Gastrocnemius medialis (tissue), 4 donors: Measurements from ENCODE around the gene TMPRSS9. TPM values are rescaled to one million over a fixed set of nuclear protein-coding genes. Genes with fewer than 3 reads are reported as not detected.

Experiments used
- ATAC-seq, 2 donors: fragments of 150-250 bp; one replicate each; pipeline ENCODE4 v1.9.1; 2016
- DNase-seq, 2 donors: peaks; one replicate each; pipeline ENCODE4 v3.0.0-alpha.2; 2019
- H3K27ac ChIP-seq, 4 donors: fragments of 200-600 bp; sonication (generic); 1 replicate in 1 of 4; 2 replicates in 3 of 4; pipeline ENCODE4 v1.5.1; 2016 to 2018; ENCODE audit warnings: mild to moderate bottlenecking in 2 of 4, moderate library complexity in 1 of 4
- H3K27me3 ChIP-seq, 3 donors: fragments of 200-600 bp; sonication (generic) in 2 of 3; 1 replicate in 1 of 3; 2 replicates in 2 of 3; pipeline versions ENCODE4 v1.5.1 to v1.6.0; 2016 to 2019; ENCODE audit warnings: mild to moderate bottlenecking in 1 of 3, moderate library complexity in 1 of 3
- H3K36me3 ChIP-seq, 2 donors: fragments of 200-600 bp; sonication (generic) in 1 of 2; one replicate each; pipeline ENCODE4 v1.5.1; 2017 to 2018
- H3K4me1 ChIP-seq, 2 donors: fragments of 200-600 bp; sonication (generic) in 1 of 2; one replicate each; pipeline ENCODE4 v1.5.1; 2016 to 2017; ENCODE audit warnings: mild to moderate bottlenecking in 2 of 2
- H3K4me3 ChIP-seq, 4 donors: fragments of 200-600 bp; sonication (generic) in 3 of 4; 1 replicate in 1 of 4; 2 replicates in 3 of 4; pipeline ENCODE4 v1.5.1; 2016 to 2019; ENCODE audit warnings: mild to moderate bottlenecking in 2 of 4
- H3K9me3 ChIP-seq, 3 donors: fragments of 200-600 bp; sonication (generic) in 2 of 3; 1 replicate in 1 of 3; 2 replicates in 2 of 3; pipeline ENCODE4 v1.5.1; 2016 to 2019
- CTCF ChIP-seq, 5 experiments: fragments of 450-650 bp in 3 of 5; fragments of 200-600 bp in 2 of 5; sonication (generic) in 2 of 5; IDR thresholded peaks in 4 of 5; conservative IDR thresholded peaks in 1 of 5; 1 replicate in 4 of 5; 2 replicates in 1 of 5; pipeline ENCODE4 v1.5.1; 2016 to 2019; ENCODE audit warnings: antibody characterized with exemption in 5 of 5, mild to moderate bottlenecking in 3 of 5, moderate library complexity in 3 of 5
- POLR2A ChIP-seq, 2 donors: fragments of 450-650 bp; IDR thresholded peaks; one replicate each; pipeline ENCODE4 v1.6.1; 2017; ENCODE audit warnings: antibody characterized with exemption in 2 of 2, mild to moderate bottlenecking in 2 of 2, moderate library complexity in 2 of 2
- in situ Hi-C, 4 donors: fragments of 200-750 bp; cut with MboI; loops; one replicate each; pipeline versions ENCODE4 v1.15.0 to v1.8.0; 2017; ENCODE audit warnings: low sequenced_read_pairs in 4 of 4
- intact Hi-C: fragments of 100-400 bp; cut with DNase I; formaldehyde crosslinking; loops from one replicate; pipeline ENCODE4 v1.15.1; 2023; ENCODE audit warnings: low total_unique reads
- total RNA-seq, 4 donors: library from RNA; depleted of rRNA; stranded (reverse); fragments of >200 nt; gene quantifications; one replicate each; pipeline versions ENCODE4 v1.1.0 to v1.2.3, GENCODE V29; 2016

The TMPRSS9 gene
- total RNA-seq, 4 donors from 2014 or later: not detected

GRCh38 chr19:2428756-2429711 is 69.0 kb downstream of the TMPRSS9 start:
- in situ Hi-C loops (no loop called here), intact Hi-C loops (no loop called here)
- Histone ChIP-seq H3K4me3 (peak overlapping the region in 3 of 4 donors; percentile 82 to 98 (median 92)), H3K9me3 (no peaks in the 10 kb centered on the region), H3K4me1 (peaks cover 23 to 30% of the 10 kb centered on the region in 2 donors), H3K27ac (peak overlapping the region in 3 of 4 donors; percentile 89 to 98 (median 92)), H3K36me3 (peaks cover 0 to 17% of the 10 kb centered on the region in 2 donors), H3K27me3 (no peaks in the 10 kb centered on the region)
- TF ChIP-seq CTCF (IDR thresholded peaks at IDR 0.05 in 4 of 5, conservative IDR thresholded peaks at IDR 0.05 in 1 of 5) (no peak), POLR2A (IDR thresholded peaks at IDR 0.05) (no peak)
- ATAC-seq (no peak), DNase-seq (no peak)

- H3K9me3 ChIP-seq: no peaks in the 10 kb centered on the region
- DNase-seq: no peak
- H3K4me3 ChIP-seq: no peak overlapping the region
- in situ Hi-C loops (no loop called here), intact Hi-C loops (no loop called here)
- no peaks in the 10 kb centered on the region for H3K27me3 ChIP-seq
- no peak for TF ChIP-seq POLR2A (IDR thresholded peaks at IDR 0.05)
- TF ChIP-seq CTCF (IDR thresholded peaks at IDR 0.05 in 4 of 5, conservative IDR thresholded peaks at IDR 0.05 in 1 of 5): no peak
- peaks cover 0 to 26% of the 10 kb centered on the region in 2 donors for H3K36me3 ChIP-seq
- no peak overlapping the region for H3K27ac ChIP-seq
- H3K4me1 ChIP-seq: peaks cover 23 to 30% of the 10 kb centered on the region in 2 donors
- ATAC-seq: no peak
These were observed 70.0 kb downstream of the TMPRSS9 start for GRCh38 chr19:2429917-2430535.

- no peak for DNase-seq
- ATAC-seq: no peak
- in situ Hi-C loops (no loop called here), intact Hi-C loops (no loop called here)
- Histone ChIP-seq H3K4me1 (peaks cover 11 to 18% of the 10 kb centered on the region in 2 donors), H3K27me3 (no peaks in the 10 kb centered on the region), H3K27ac (no peak overlapping the region), H3K36me3 (peaks cover 0 to 26% of the 10 kb centered on the region in 2 donors), H3K4me3 (no peak overlapping the region), H3K9me3 (no peaks in the 10 kb centered on the region)
- TF ChIP-seq POLR2A (IDR thresholded peaks at IDR 0.05) (no peak), CTCF (IDR thresholded peaks at IDR 0.05 in 4 of 5, conservative IDR thresholded peaks at IDR 0.05 in 1 of 5) (no peak)
These were observed 71.4 kb downstream of the TMPRSS9 start for GRCh38 chr19:2431318-2432055.

- ATAC-seq (no peak), DNase-seq (no peak)
- Histone ChIP-seq H3K27me3 (no peaks in the 10 kb centered on the region), H3K36me3 (peaks cover 0 to 32% of the 10 kb centered on the region in 2 donors), H3K27ac (no peak overlapping the region), H3K4me1 (peaks cover 9 to 10% of the 10 kb centered on the region in 2 donors), H3K9me3 (no peaks in the 10 kb centered on the region), H3K4me3 (no peak overlapping the region)
- in situ Hi-C loops: no loop called here
- intact Hi-C loops: no loop called here
- TF ChIP-seq CTCF (IDR thresholded peaks at IDR 0.05 in 4 of 5, conservative IDR thresholded peaks at IDR 0.05 in 1 of 5) (no peak), POLR2A (IDR thresholded peaks at IDR 0.05) (no peak)
These were observed 72.2 kb downstream of the TMPRSS9 start for GRCh38 chr19:2432131-2432848.
